ENCODE data around the gene TNNT3.

TNNT3 gene

DNA sequence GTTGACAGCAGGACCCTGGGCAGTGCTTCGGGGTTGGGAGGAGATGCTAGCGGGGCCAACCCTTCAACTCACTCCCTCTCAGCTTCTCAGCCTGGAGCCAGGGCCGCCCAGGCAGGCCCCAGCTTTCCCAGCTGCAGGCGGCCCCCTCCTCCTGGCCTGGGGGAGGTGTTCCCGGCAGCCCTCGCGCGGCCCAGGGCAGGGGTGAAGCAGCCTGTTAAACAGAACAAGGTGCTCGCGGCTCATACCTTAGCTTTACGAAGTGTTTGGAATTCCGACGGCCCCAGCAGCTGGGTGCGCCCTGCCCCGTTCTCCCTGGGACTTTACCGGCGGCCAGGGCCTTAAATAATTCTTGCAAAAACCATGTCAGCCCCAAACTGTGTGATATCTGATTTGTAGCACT, 44.8 kb downstream of the TNNT3 start:
- DNase-seq: no peak

- no peak for DNase-seq
Observed at GRCh38 chr11:1964955-1965354, 45.5 kb downstream of the TNNT3 start.

- no peak for DNase-seq
Observed at GRCh38 chr11:1966531-1966930, 47.0 kb downstream of the TNNT3 start.

- no peak for DNase-seq
Observed at GRCh38 chr11:1967641-1968225, 48.2 kb downstream of the TNNT3 start.

- no peak for DNase-seq
Observed at GRCh38 chr11:1968454-1969002, 49.0 kb downstream of the TNNT3 start.

DNA sequence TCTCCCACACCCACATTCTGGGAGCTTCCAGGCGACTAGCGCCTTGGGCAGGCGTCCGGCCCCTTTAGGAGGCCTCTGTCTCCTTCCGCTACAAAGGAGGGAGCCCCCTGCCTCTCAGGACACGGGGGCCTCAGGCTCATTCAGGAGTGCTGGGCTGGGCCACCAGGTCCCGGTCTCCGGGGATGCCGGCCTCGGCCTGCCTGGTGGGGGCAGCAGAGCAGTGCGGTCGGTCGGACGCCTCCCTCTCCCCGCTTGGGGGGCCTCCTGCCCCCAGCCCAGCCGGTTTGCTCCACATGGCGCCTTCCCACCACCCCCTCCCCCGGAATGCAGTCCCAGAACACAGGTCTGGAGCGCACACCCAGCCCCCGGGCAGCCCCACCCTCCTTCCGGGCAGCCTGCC, 49.5 kb downstream of the TNNT3 start:
- DNase-seq: no peak

- DNase-seq: no peak
Observed at GRCh38 chr11:1969776-1970175, 50.3 kb downstream of the TNNT3 start.

- no peak for DNase-seq
Observed at GRCh38 chr11:1970956-1971355, 51.5 kb downstream of the TNNT3 start.

DNA sequence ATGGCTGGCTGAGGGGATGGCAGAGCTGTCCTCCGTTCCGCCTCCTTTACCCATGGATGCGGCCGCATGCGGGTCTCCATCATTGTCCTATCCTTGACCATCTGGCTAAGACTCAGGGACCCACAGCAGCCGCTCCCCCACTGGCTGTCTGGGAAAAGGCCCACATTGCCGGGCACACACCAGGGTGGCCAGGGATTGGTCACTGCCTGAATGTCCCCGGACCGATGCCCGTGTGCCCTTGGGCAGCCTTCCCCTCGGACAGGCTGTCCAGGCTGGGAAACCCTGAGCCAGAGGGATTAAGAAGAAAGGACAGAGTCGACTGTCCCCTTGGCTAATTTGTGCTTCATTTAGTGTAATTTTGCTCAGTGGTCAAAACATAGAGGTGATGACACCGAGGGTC, 55.7 kb downstream of the TNNT3 start:
- no peak for DNase-seq

GRCh38 chr11:1978720-1979473, 59.4 kb downstream of the TNNT3 start:
- DNase-seq: no peak

DNA sequence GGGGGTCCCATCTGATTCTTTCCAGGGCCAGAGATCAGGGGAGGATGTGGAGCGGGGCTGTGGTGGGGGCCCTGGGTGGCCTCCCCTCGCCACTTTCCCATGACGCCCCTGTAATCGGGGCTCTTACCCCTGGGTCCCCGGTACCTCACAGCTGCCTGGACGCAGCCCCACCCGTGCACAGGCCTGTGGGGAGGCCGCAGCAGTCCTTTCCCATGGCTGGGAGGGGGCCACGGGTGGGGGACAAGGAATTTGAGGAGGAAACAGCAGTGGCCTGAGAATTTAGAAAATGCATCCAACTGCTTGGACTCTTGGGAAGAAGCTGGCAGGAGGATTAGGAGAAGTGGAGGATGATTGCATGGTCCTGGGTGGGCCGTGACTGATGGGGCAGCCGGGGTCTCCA, 60.1 kb downstream of the TNNT3 start:
- no peak for DNase-seq

- no peak for DNase-seq
Observed at GRCh38 chr11:1982873-1983600, 63.5 kb downstream of the TNNT3 start.

- no peak for DNase-seq
Observed at GRCh38 chr11:1983601-1983961, 64.1 kb downstream of the TNNT3 start.

- DNase-seq: no peak
Observed at GRCh38 chr11:1987024-1987423, 67.5 kb downstream of the TNNT3 start.

GRCh38 chr11:1988174-1988573, 68.7 kb downstream of the TNNT3 start:
- no peak for DNase-seq
